Heart left ventricle (tissue), 16 donors: Measurements from ENCODE around the gene ALDOA. TPM values are rescaled to one million over a fixed set of nuclear protein-coding genes. Genes with fewer than 3 reads are reported as not detected.

Experiments
- ATAC-seq, 4 donors: fragments of 200-7000 bp; cut with Tn5 transposase; one replicate each; pipeline ENCODE4 v1.9.1; 2020 to 2022; ENCODE audit warnings: moderate library complexity in 4 of 4, mild to moderate bottlenecking in 3 of 4, moderate number of reproducible peaks in 1 of 4
- DNase-seq, 5 donors: peaks; one replicate each; pipeline ENCODE4 v3.0.0-alpha.2; 2020
- H3K27ac ChIP-seq, 12 donors: fragments of 200-600 bp; sonication (generic) in 4 of 12; one replicate each; pipeline versions ENCODE4 v1.5.0 to v1.8.0; 2016 to 2022; ENCODE audit warnings: mild to moderate bottlenecking in 2 of 12
- H3K27me3 ChIP-seq, 9 donors: fragments of 200-600 bp; sonication (generic) in 2 of 9; one replicate each; pipeline versions ENCODE4 v1.5.1 to v1.8.0; 2016 to 2022; ENCODE audit warnings: mild to moderate bottlenecking in 3 of 9
- H3K36me3 ChIP-seq, 9 donors: fragments of 200-600 bp; sonication (generic) in 2 of 9; one replicate each; pipeline versions ENCODE4 v1.5.0 to v1.8.0; 2018 to 2022; ENCODE audit warnings: mild to moderate bottlenecking in 2 of 9
- H3K4me1 ChIP-seq, 12 donors: fragments of 200-600 bp; sonication (generic) in 4 of 12; one replicate each; pipeline versions ENCODE4 v1.5.0 to v1.8.0; 2016 to 2022; ENCODE audit warnings: mild to moderate bottlenecking in 3 of 12
- H3K4me3 ChIP-seq, 12 donors: fragments of 200-600 bp; sonication (generic) in 4 of 12; one replicate each; pipeline versions ENCODE4 v1.5.0 to v1.8.0; 2017 to 2022; ENCODE audit warnings: mild to moderate bottlenecking in 9 of 12, moderate library complexity in 4 of 12
- H3K9me3 ChIP-seq, 12 donors: fragments of 200-600 bp; sonication (generic) in 4 of 12; one replicate each; pipeline versions ENCODE4 v1.5.0 to v1.8.0; 2016 to 2022; ENCODE audit warnings: mild to moderate bottlenecking in 1 of 12
- CTCF ChIP-seq, 12 donors: fragments of 200-600 bp; sonication (generic) in 4 of 12; IDR thresholded peaks; one replicate each; pipeline versions ENCODE4 v1.5.0 to v1.8.0; 2018 to 2022; ENCODE audit warnings: antibody characterized with exemption in 12 of 12, mild to moderate bottlenecking in 5 of 12
- POLR2A ChIP-seq, 2 donors: fragments of 450-650 bp; IDR thresholded peaks; one replicate each; pipeline ENCODE4 v1.6.1; 2017; ENCODE audit warnings: antibody characterized with exemption in 2 of 2, mild to moderate bottlenecking in 2 of 2, moderate library complexity in 2 of 2
- WGBS, 4 donors: extraction: QIAGEN DNeasy Blood & Tissue Kit in 2 of 4; methylation state at CpG; one replicate each; pipeline versions ENCODE4 v1.1.5 to v1.1.7; 2013 to 2018; 5-methylcytosine and 5-hydroxymethylcytosine counted together
- intact Hi-C, 10 donors: fragments of 100-400 bp; cut with DNase I; formaldehyde crosslinking; loops; one replicate each; pipeline versions ENCODE4 v1.11.1 to v1.14.2; 2022
- polyA plus RNA-seq, 2 donors: library from polyadenylated mRNA; stranded (reverse); fragments of 200-250 nt; gene quantifications; one replicate each; pipeline ENCODE4 v1.2.3, GENCODE V29; 2013
- total RNA-seq, 9 donors: library from RNA; depleted of rRNA in 2 of 9; stranded (reverse); fragments of >200 nt in 2 of 9; fragmentation: NEBNext Ultra II Directional in 3 of 9; extraction: Animal tissue kit (Norgen Biotek cat#: 25700) in 3 of 9; gene quantifications; one replicate each; pipeline versions ENCODE4 v1.1.0 to v1.2.4, GENCODE V29; 2016 to 2023
- donor health status: ischemic (EF 13 %, LVEDD 7.1; RV severe dilation, severe dysfunction).
- donor health status: healthy with polysubstance abuse.
- donor health status: DM: no; HTN: yes; CAD: no.
- donor health status: DM: no; HTN: no; CAD: no.
- donor health status: ischemic (EF 25% LVEDD 6.9; RV normal size, moderate dysfunction).
- donor health status: ischemic (EF 25% LVEDD 5.7; RV mildly dilated, moderate dysfunction).
- donor health status: healthy.
- donor health status: DM: yes; HTN: yes; CAD: no.
- donor health status: ischemic (EF 35%, LVEDD 5.7; RV mildly dilated, moderate dysfunction).
- donor health status: nonischemic (EF 11% LVEDD 7.7; RV severe dilation, severe dysfunction).
- donor health status: DM: yes; HTN: yes; CAD: no.
- donor health status: PGD.
- donor health status: ischemic (EF 29% LVEDD 5.4; RV normal size, mild dysfunction).
- donor health status: nonischemic (EF 23%, LVEDD 6.1; RV moderate dilation, normal function).

Gene ALDOA
- total and polyA plus RNA-seq, 11 donors = 2,585 to 5,076 (median 3,542) TPM

- peak in 1 of 4 donors; percentile 14 for ATAC-seq
- Histone ChIP-seq H3K4me3 (no peak overlapping the region), H3K27me3 (no peaks in the 10 kb centered on the region), H3K27ac (no peak overlapping the region), H3K4me1 (peaks cover 0 to 27% (median 11%) of the 10 kb centered on the region in 12 donors), H3K9me3 (no peaks in the 10 kb centered on the region), H3K36me3 (no peaks in the 10 kb centered on the region)
- WGBS, 4 donors = 43 to 50% (median 47%) methylated on average over 8 to 10 of the region's 10 CpGs
- intact Hi-C loops = loop anchor here in 1 of 10 donors (5.0 kb wide), 1 partner anchor 53 kb away; no protein-coding TSS in a partner anchor
- no peak for DNase-seq
- no peak for TF ChIP-seq POLR2A (IDR thresholded peaks at IDR 0.05)
- peak in 4 of 12 donors; percentile 18 to 33 (median 27) for TF ChIP-seq CTCF (IDR thresholded peaks at IDR 0.05)
Observed at GRCh38 chr16:30054959-30055553, 10.5 kb upstream of the ALDOA start.

GRCh38 chr16:30060346-30060745 is 5.2 kb upstream of the ALDOA start:
- Histone ChIP-seq H3K27ac (peak overlapping the region in 1 of 12 donors; percentile 40), H3K4me3 (no peak overlapping the region)
- no peak for TF ChIP-seq CTCF (IDR thresholded peaks at IDR 0.05)
- no peak for TF ChIP-seq POLR2A (IDR thresholded peaks at IDR 0.05)

GRCh38 chr16:30060836-30061554 is 4.6 kb upstream of the ALDOA start:
- Histone ChIP-seq H3K4me1 (peaks cover 0 to 24% (median 18%) of the 10 kb centered on the region in 12 donors), H3K4me3 (no peak overlapping the region), H3K27ac (peak overlapping the region in 1 of 12 donors; percentile 40), H3K36me3 (no peaks in the 10 kb centered on the region), H3K27me3 (no peaks in the 10 kb centered on the region), H3K9me3 (no peaks in the 10 kb centered on the region)
- WGBS, 4 donors = 47 to 63% (median 54%) methylated on average over 2 of the region's 2 CpGs
- intact Hi-C loops = loop anchor here in 4 of 10 donors (5.0 to 10.0 kb wide), 5 partner anchors 61 to 464 kb away; partner anchors contain the start of genes MAPK3 (in 2 of the 4), HIRIP3 (in 1 of the 4), INO80E (in 1 of the 4) and ZNF768 (in 1 of the 4)
- peak in 3 of 5 donors; percentile 62 to 77 (median 71) for DNase-seq
- TF ChIP-seq CTCF (IDR thresholded peaks at IDR 0.05) = no peak
- TF ChIP-seq POLR2A (IDR thresholded peaks at IDR 0.05) = no peak
- ATAC-seq = no peak

More at GRCh38 chr16:30060346-30060745, 5.2 kb upstream of the ALDOA start:
- intact Hi-C loops = loop anchor here in 4 of 10 donors (5.0 to 10.0 kb wide), 5 partner anchors 62 to 464 kb away; partner anchors contain the start of genes MAPK3 (in 2 of the 4), HIRIP3 (in 1 of the 4), INO80E (in 1 of the 4) and ZNF768 (in 1 of the 4)
- H3K9me3 ChIP-seq = no peaks in the 10 kb centered on the region
- ATAC-seq (no peak), DNase-seq (no peak)
- no peaks in the 10 kb centered on the region for H3K27me3 ChIP-seq
- WGBS, 4 donors = 78 to 82% (median 80%) methylated on average over 4 of the region's 4 CpGs
- H3K4me1 ChIP-seq = peaks cover 0 to 24% (median 18%) of the 10 kb centered on the region in 12 donors
- H3K36me3 ChIP-seq = no peaks in the 10 kb centered on the region
